Lung (tissue), 12 donors: Measurements from ENCODE around the gene LAMC2. TPM values are rescaled to one million over a fixed set of nuclear protein-coding genes. Genes with fewer than 3 reads are reported as not detected.

Experiments used
- ATAC-seq: fragments of 200-7000 bp; cut with Tn5 transposase; one replicate; pipeline ENCODE4 v1.9.1; 2020; ENCODE audit warnings: moderate number of reproducible peaks; ENCODE audit not compliant: insufficient read depth, low FRiP score
- DNase-seq, 3 donors: peaks; one replicate each; pipeline ENCODE4 v3.0.0-alpha.2; 2013 to 2017
- H3K27ac ChIP-seq, 2 donors: one replicate each; pipeline ENCODE4 v1.5.1; 2013; ENCODE audit warnings: mild to moderate bottlenecking in 2 of 2, moderate library complexity in 2 of 2, control low read depth in 1 of 2, inconsistent platforms in 1 of 2, low read depth in 1 of 2, low read length in 1 of 2
- H3K27me3 ChIP-seq, 3 donors: one replicate each; pipeline ENCODE4 v1.5.1; 2013; ENCODE audit warnings: low read length in 2 of 3; ENCODE audit not compliant: control insufficient read depth in 3 of 3, insufficient read depth in 3 of 3
- H3K36me3 ChIP-seq, 4 donors: one replicate each; pipeline ENCODE4 v1.5.1; 2013; ENCODE audit warnings: low read length in 4 of 4, mild to moderate bottlenecking in 1 of 4, moderate library complexity in 1 of 4; ENCODE audit not compliant: control insufficient read depth in 4 of 4, insufficient read depth in 4 of 4
- H3K4me1 ChIP-seq, 5 donors: one replicate each; pipeline ENCODE4 v1.5.1; 2013; ENCODE audit warnings: low read length in 5 of 5, mild to moderate bottlenecking in 2 of 5, moderate library complexity in 1 of 5; ENCODE audit not compliant: control insufficient read depth in 5 of 5, insufficient read depth in 5 of 5
- H3K4me3 ChIP-seq: one replicate; pipeline ENCODE4 v1.5.1; 2013; ENCODE audit warnings: mild to moderate bottlenecking, control low read depth, moderate library complexity
- H3K9ac ChIP-seq, 2 donors: one replicate each; pipeline ENCODE4 v1.5.1; 2013; ENCODE audit warnings: low read length in 2 of 2, control low read depth in 1 of 2; ENCODE audit not compliant: insufficient read depth in 1 of 2
- H3K9me3 ChIP-seq, 4 donors: one replicate each; pipeline ENCODE4 v1.5.1; 2013; ENCODE audit warnings: low read length in 3 of 4, mild to moderate bottlenecking in 1 of 4, moderate library complexity in 1 of 4; ENCODE audit not compliant: control insufficient read depth in 4 of 4, insufficient read depth in 3 of 4
- WGBS, 2 donors: extraction: QIAGEN DNeasy Blood & Tissue Kit; methylation state at CpG; one replicate each; pipeline ENCODE4 v1.1.7; 2013; 5-methylcytosine and 5-hydroxymethylcytosine counted together
- polyA plus RNA-seq, 2 donors: library from polyadenylated mRNA; stranded (reverse); fragments of 200-250 nt; gene quantifications; one replicate each; pipeline ENCODE4 v1.2.1, GENCODE V29; 2013
- total RNA-seq, 2 donors: library from RNA; depleted of rRNA in 1 of 2; stranded (reverse); fragments of >200 nt in 1 of 2; gene quantifications; one replicate each; pipeline ENCODE4 v1.2.1, GENCODE V29; 2014 to 2021
- TF ChIP-seq, protein P1 (sequence below): IDR thresholded peaks from 2 replicates; pipeline ENCODE4 v1.5.1; 2012; ENCODE audit warnings: mild to moderate bottlenecking; ENCODE audit errors: control extremely low read depth, extremely low read depth
- donor health status: control.
- donor health status: control.
- donor health status: Bipolar disorder and iron deficiency.
- donor health status: healthy.
- donor health status: DM: yes; HTN: yes; CAD: no.

LAMC2 gene
- total and polyA plus RNA-seq, 4 donors = 13.7 to 63.1 (median 40.3) TPM

DNA sequence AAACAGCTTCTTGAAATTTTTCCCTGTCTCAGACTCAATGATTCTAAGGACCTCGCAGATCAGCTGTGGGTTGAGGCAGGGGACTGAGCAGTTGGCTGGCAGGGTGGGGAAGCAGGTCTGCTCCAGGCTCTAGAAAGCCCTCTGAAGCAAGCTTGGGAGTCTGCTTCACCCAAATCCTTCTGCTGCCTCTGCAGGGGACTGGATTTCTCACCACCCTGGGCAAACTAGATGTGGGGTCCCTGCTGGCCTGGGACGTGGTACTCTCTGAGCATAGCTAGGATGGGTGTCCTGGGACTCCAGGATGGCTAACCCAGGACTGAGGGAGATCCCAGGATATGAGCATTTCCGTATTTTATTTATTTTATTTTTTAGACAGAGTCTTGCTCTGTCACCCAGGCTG is 89.3 kb downstream of the LAMC2 start:
- Histone ChIP-seq H3K27ac (no peak overlapping the region), H3K27me3 (no peaks in the 10 kb centered on the region), H3K4me3 (no peak overlapping the region), H3K36me3 (no peaks in the 10 kb centered on the region), H3K9ac (no peak overlapping the region), H3K4me1 (peaks cover 0 to 14% (median 7%) of the 10 kb centered on the region in 5 donors), H3K9me3 (no peaks in the 10 kb centered on the region)
- 92 to 94% methylated on average over 3 of the region's 3 CpGs for WGBS, 2 donors
- DNase-seq (no peak), ATAC-seq (no peak)
- TF ChIP-seq, protein P1, sequence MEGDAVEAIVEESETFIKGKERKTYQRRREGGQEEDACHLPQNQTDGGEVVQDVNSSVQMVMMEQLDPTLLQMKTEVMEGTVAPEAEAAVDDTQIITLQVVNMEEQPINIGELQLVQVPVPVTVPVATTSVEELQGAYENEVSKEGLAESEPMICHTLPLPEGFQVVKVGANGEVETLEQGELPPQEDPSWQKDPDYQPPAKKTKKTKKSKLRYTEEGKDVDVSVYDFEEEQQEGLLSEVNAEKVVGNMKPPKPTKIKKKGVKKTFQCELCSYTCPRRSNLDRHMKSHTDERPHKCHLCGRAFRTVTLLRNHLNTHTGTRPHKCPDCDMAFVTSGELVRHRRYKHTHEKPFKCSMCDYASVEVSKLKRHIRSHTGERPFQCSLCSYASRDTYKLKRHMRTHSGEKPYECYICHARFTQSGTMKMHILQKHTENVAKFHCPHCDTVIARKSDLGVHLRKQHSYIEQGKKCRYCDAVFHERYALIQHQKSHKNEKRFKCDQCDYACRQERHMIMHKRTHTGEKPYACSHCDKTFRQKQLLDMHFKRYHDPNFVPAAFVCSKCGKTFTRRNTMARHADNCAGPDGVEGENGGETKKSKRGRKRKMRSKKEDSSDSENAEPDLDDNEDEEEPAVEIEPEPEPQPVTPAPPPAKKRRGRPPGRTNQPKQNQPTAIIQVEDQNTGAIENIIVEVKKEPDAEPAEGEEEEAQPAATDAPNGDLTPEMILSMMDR = no peak

DNA sequence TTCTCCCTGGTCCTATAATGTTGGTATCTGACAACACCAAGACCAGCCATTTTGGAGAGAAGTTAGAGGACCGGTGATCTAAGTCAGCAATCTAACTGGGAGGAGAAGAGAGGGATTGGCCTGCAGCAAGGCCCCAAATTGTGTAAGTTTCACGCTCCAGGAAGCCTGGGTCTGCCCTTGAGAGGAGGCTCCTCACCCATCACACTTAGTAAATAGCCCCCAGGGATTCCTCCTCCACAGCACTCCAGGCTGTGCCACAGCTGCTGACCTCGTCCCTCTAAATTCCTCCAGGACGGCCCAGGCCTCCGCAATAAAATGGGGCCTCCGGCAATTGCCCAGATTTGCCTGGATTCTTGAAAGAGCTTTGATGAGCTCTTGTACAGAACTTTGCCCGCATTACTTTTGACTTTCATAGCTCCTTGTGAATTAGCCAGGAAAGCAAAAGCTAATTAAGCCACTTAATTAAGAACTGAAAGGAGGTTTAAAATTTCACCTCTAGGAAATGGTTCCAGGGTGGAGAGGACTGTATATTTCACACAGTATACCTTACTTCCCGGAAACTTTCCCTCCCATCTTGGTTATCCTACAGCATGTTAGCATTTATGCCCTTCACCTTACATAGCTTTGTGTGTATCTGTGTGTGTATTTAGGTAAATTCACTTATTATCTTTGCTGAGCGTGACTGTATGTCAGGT is 90.5 kb downstream of the LAMC2 start:
- 90 to 92% methylated on average over 9 of the region's 9 CpGs for WGBS, 2 donors
- Histone ChIP-seq H3K27me3 (no peaks in the 10 kb centered on the region), H3K9ac (no peak overlapping the region), H3K36me3 (no peaks in the 10 kb centered on the region), H3K4me3 (no peak overlapping the region), H3K9me3 (no peaks in the 10 kb centered on the region), H3K4me1 (peaks cover 0 to 18% (median 0%) of the 10 kb centered on the region in 5 donors), H3K27ac (no peak overlapping the region)
- ATAC-seq (no peak), DNase-seq (no peak)
- TF ChIP-seq, protein P1 = no peak

DNA sequence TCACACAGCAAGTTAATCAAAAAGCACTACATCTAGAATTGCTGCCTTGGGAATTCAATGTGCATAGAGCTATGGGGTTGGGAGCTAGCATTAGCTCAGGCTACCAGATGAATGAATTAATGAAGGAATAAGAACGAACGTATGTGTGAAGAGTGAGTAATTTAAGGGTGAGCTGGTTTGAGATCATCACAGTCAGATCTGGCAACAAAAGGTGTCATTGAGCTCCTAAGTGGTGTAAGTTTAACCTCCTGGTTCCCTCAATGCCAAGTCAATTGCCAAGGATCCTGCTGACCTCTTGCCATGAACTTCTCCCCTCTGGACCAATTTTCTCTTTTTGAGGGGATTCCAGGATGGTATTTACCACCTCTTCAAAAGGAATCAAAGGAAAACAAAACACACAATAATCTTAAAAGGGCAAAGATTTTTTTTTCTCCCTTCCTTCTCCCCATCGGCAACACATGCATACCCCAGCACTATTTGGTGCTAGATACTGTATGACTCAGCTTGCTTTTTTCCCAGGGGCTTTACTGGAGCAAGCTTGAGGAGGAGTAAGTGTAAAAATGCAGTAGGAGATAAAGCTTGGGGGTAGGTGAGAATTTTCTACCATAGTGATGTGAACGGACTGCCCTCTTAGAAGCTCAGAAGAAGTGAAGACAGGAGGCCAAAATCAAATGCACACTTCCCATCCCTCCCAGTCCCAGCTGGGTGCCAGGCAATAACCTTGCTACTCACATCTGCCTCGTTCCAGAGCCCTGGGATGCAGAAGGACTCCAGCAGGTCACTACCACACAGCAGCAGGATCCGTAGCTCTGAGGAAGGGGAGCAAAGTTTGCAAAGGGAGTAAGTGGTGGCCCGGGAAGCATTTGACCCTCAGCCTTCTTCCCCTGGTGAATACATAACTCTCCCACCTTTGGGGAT is 92.0 kb downstream of the LAMC2 start:
- no peak overlapping the region for H3K4me3 ChIP-seq
- peaks cover 0 to 24% (median 0%) of the 10 kb centered on the region in 5 donors for H3K4me1 ChIP-seq
- no peaks in the 10 kb centered on the region for H3K36me3 ChIP-seq
- no peaks in the 10 kb centered on the region for H3K9me3 ChIP-seq
- ATAC-seq (no peak), DNase-seq (no peak)
- TF ChIP-seq, protein P1 = no peak
- H3K27ac ChIP-seq = no peak overlapping the region
- no peak overlapping the region for H3K9ac ChIP-seq
- H3K27me3 ChIP-seq = no peaks in the 10 kb centered on the region
- WGBS, 2 donors = 76 to 96% methylated on average over 7 of the region's 7 CpGs
